Osteocyte (in vitro differentiated cells): ENCODE data around the gene VGLL4. TPM values are rescaled to one million over a fixed set of nuclear protein-coding genes. Genes with fewer than 3 reads are reported as not detected.

Experiments used
- DNase-seq: peaks from one replicate; pipeline ENCODE4 v3.0.0; 2021; ENCODE audit warnings: mixed read lengths; ENCODE audit not compliant: unreplicated experiment; ENCODE audit errors: extremely low spot score
- H3K27ac Mint-ChIP-seq: one replicate; pipeline ENCODE4 v1.8.0; 2021; ENCODE audit warnings: mild to moderate bottlenecking, mixed read lengths; ENCODE audit not compliant: unreplicated experiment
- H3K27me3 Mint-ChIP-seq: one replicate; pipeline ENCODE4 v1.8.0; 2021; ENCODE audit warnings: mixed read lengths; ENCODE audit not compliant: unreplicated experiment
- H3K36me3 Mint-ChIP-seq: one replicate; pipeline ENCODE4 v1.8.0; 2021; ENCODE audit warnings: mixed read lengths; ENCODE audit not compliant: unreplicated experiment
- H3K4me1 Mint-ChIP-seq: one replicate; pipeline ENCODE4 v1.8.0; 2021; ENCODE audit warnings: mixed read lengths; ENCODE audit not compliant: unreplicated experiment
- H3K4me3 Mint-ChIP-seq: one replicate; pipeline ENCODE4 v1.8.0; 2021; ENCODE audit warnings: mild to moderate bottlenecking, moderate library complexity, mixed read lengths; ENCODE audit not compliant: unreplicated experiment
- H3K9me3 Mint-ChIP-seq: one replicate; pipeline ENCODE4 v1.8.0; 2021; ENCODE audit warnings: mixed read lengths; ENCODE audit not compliant: unreplicated experiment
- CTCF ChIP-seq: fragments of 200-600 bp; sonication (generic); IDR thresholded peaks from 2 replicates; pipeline ENCODE4 v1.5.0; 2021; ENCODE audit warnings: antibody characterized with exemption, mild to moderate bottlenecking, moderate library complexity
- total RNA-seq: library from RNA; stranded (reverse); gene quantifications from 2 replicates; pipeline ENCODE4 v1.2.1, GENCODE V29; 2021

The VGLL4 gene
- total RNA-seq, 1 donor from 2014 or later = 139 TPM

DNA sequence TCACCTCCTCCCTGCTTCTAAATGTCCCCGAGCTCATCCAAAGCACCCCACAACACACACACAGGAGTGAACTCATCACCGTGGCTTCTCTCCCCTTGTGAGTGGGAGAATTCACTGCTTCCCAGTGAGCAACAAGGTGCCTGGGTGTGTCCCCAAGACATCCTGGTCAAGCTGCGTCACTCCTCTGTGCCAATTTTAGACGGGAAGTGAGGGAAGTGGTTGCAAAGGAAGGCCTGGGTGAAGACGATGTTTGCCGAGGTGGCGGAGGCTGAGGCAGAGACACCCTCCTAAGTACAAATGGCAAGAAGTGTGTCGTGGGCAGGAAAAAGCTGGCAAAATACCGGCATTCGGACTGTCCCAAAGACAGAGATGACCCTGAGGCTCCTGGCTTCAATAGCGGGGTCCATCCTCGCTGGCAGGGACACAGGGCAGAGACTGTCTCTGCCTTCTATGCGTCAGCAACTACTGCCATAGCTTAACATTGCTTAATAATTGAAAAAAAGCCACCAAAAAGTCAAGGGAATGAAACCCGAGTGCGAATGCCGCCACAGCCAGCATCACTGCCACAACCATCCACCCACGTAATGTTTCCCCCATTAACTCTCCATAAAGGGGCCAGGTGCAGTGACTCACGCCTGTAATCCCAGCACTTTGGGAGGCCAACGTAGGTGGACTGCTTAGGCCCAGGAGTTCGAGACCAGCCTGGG is 72.8 kb downstream of the VGLL4 start:
- H3K36me3 Mint-ChIP-seq = peaks cover 33% of the 10 kb centered on the region
- peak overlapping the region; percentile 77 for H3K27ac Mint-ChIP-seq
- H3K4me3 Mint-ChIP-seq = peak overlapping the region; percentile 6
- H3K9me3 Mint-ChIP-seq = no peaks in the 10 kb centered on the region
- H3K4me1 Mint-ChIP-seq = peaks cover 74% of the 10 kb centered on the region
- no peak for TF ChIP-seq CTCF
- DNase-seq = no peak
- H3K27me3 Mint-ChIP-seq = no peaks in the 10 kb centered on the region

GRCh38 chr3:11570251-11570650 is 73.5 kb downstream of the VGLL4 start:
- H3K27me3 Mint-ChIP-seq = no peaks in the 10 kb centered on the region
- H3K27ac Mint-ChIP-seq = peak overlapping the region; percentile 77
- no peaks in the 10 kb centered on the region for H3K9me3 Mint-ChIP-seq
- H3K36me3 Mint-ChIP-seq = peaks cover 32% of the 10 kb centered on the region
- H3K4me3 Mint-ChIP-seq = no peak overlapping the region
- H3K4me1 Mint-ChIP-seq = peaks cover 70% of the 10 kb centered on the region
- no peak for TF ChIP-seq CTCF
- DNase-seq = no peak

DNA sequence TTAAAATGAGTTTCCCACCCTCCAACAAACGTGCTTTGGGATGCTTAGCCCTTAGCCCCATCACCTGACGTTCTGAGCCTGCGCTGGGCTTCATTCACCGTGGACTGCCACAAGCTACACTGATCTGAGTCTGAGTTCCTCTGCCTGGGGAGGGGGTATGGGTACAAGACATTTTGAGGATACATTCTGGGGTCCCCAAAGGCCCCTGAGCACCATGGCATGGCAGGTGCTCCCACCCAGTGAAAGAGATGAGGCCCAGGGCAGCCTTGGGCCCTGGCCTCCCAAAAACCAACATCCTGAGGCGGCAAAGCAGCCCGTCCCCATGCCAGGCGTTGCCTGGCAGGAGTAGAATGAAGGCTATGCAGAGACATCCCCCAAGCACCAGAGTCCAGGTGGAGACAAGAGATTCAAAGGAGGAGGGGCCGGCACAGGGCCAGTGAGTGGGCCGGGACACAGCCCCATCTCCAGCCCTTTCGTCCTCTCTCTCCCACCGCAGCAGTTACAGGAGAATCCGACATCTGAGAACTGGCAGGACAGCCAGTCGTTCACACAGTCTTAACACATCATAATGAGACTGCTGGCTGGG is 74.5 kb downstream of the VGLL4 start:
- peaks cover 26% of the 10 kb centered on the region for H3K36me3 Mint-ChIP-seq
- no peaks in the 10 kb centered on the region for H3K9me3 Mint-ChIP-seq
- no peak for DNase-seq
- H3K4me3 Mint-ChIP-seq = peak overlapping the region; percentile 78
- H3K4me1 Mint-ChIP-seq = peaks cover 66% of the 10 kb centered on the region
- H3K27ac Mint-ChIP-seq = peak overlapping the region; percentile 99
- no peak for TF ChIP-seq CTCF
- no peaks in the 10 kb centered on the region for H3K27me3 Mint-ChIP-seq

GRCh38 chr3:11568503-11569155 is 75.1 kb downstream of the VGLL4 start:
- H3K4me1 Mint-ChIP-seq = peaks cover 65% of the 10 kb centered on the region
- H3K4me3 Mint-ChIP-seq = peak overlapping the region; percentile 78
- H3K27me3 Mint-ChIP-seq = no peaks in the 10 kb centered on the region
- DNase-seq = peak; percentile 93
- H3K9me3 Mint-ChIP-seq = no peaks in the 10 kb centered on the region
- TF ChIP-seq CTCF = no peak
- H3K36me3 Mint-ChIP-seq = peaks cover 25% of the 10 kb centered on the region
- peak overlapping the region; percentile 99 for H3K27ac Mint-ChIP-seq
